Lower leg skin (tissue), 3 donors: ENCODE results near the gene DHRSX.

Experiments used
- POLR2A ChIP-seq, 2 donors: fragments of 450-650 bp; IDR thresholded peaks; one replicate each; pipeline ENCODE4 v1.6.1; 2016 to 2017; ENCODE audit warnings: antibody characterized with exemption in 2 of 2, mild to moderate bottlenecking in 1 of 2, moderate library complexity in 1 of 2
- TF ChIP-seq, protein P1 (sequence below), 3 donors: fragments of 450-650 bp; IDR thresholded peaks; one replicate each; pipeline ENCODE4 v1.5.1; 2016; ENCODE audit warnings: antibody characterized with exemption in 3 of 3, mild to moderate bottlenecking in 3 of 3, moderate library complexity in 2 of 3

GRCh38 chrX:2330910-2331309 lies 169.9 kb downstream of the DHRSX start:
- no peak for TF ChIP-seq POLR2A (IDR thresholded peaks at IDR 0.05)
- TF ChIP-seq, protein P1, sequence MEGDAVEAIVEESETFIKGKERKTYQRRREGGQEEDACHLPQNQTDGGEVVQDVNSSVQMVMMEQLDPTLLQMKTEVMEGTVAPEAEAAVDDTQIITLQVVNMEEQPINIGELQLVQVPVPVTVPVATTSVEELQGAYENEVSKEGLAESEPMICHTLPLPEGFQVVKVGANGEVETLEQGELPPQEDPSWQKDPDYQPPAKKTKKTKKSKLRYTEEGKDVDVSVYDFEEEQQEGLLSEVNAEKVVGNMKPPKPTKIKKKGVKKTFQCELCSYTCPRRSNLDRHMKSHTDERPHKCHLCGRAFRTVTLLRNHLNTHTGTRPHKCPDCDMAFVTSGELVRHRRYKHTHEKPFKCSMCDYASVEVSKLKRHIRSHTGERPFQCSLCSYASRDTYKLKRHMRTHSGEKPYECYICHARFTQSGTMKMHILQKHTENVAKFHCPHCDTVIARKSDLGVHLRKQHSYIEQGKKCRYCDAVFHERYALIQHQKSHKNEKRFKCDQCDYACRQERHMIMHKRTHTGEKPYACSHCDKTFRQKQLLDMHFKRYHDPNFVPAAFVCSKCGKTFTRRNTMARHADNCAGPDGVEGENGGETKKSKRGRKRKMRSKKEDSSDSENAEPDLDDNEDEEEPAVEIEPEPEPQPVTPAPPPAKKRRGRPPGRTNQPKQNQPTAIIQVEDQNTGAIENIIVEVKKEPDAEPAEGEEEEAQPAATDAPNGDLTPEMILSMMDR (IDR thresholded peaks at IDR 0.05), result no peak
